T-helper 2 cell treated with Interferon-gamma antibody and Interleukin-4, amounts not matched to agents 5 μg/mL and 100 μg/mL, for 36 hours (primary cell): ENCODE measurements around the gene COBL.

Source experiments
- DNase-seq: peaks from one replicate; pipeline ENCODE4 v3.0.0; 2021; ENCODE audit warnings: low spot score
- H3K27ac Mint-ChIP-seq: one replicate; pipeline ENCODE4 v1.8.0; 2021; ENCODE audit warnings: mild to moderate bottlenecking, mixed read lengths
- H3K27me3 Mint-ChIP-seq: one replicate; pipeline ENCODE4 v1.8.0; 2021; ENCODE audit warnings: low read depth, mixed read lengths
- H3K36me3 Mint-ChIP-seq: one replicate; pipeline ENCODE4 v1.8.0; 2021; ENCODE audit warnings: low read depth, mixed read lengths
- H3K4me1 Mint-ChIP-seq: one replicate; pipeline ENCODE4 v1.8.0; 2021; ENCODE audit warnings: low read depth, mixed read lengths
- H3K4me3 Mint-ChIP-seq: one replicate; pipeline ENCODE4 v1.8.0; 2022; ENCODE audit warnings: mild to moderate bottlenecking, moderate library complexity, mixed read lengths
- H3K9me3 Mint-ChIP-seq: one replicate; pipeline ENCODE4 v1.8.0; 2021; ENCODE audit warnings: mixed read lengths

COBL gene

DNA sequence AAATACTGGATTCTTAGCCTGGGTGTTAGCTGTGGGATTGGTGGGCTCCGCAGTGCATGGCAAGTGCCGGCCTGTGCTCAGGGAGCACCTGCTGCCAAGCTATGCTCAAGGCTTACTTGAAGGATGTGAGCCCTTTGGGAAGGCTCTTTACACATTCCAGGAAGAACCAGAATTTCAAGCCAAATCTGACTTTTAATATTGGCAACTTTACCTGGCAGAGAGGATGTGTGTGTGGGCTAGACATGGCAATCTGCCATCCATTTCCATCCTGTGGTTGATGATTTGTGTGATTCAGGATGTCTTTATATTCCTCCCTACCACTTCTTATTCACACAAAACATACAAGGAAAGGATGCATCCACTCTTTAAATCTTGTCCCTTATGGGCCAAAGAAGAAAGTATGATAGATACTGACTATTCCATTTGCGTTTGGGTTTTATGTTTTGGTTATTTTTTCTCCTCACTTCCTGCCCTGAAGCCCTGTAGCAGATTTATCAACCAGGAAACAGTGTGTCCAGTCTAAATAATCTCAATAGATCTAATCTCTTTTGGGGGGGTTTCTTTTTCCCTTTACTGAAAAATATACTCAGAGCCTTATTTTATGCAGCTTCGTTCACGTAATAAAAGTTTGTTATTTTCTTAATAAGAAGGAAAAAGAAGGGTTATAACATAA is 247.1 kb downstream of the COBL start:
- Mint-ChIP-seq H3K27ac (no peak overlapping the region), H3K4me3 (no peak overlapping the region), H3K27me3 (no peaks in the 10 kb centered on the region), H3K36me3 (no peaks in the 10 kb centered on the region), H3K9me3 (no peaks in the 10 kb centered on the region), H3K4me1 (no peaks in the 10 kb centered on the region)
- no peak for DNase-seq

- no peaks in the 10 kb centered on the region for H3K36me3 Mint-ChIP-seq
- no peaks in the 10 kb centered on the region for H3K9me3 Mint-ChIP-seq
- no peak overlapping the region for H3K4me3 Mint-ChIP-seq
- no peak for DNase-seq
- no peaks in the 10 kb centered on the region for H3K4me1 Mint-ChIP-seq
- H3K27me3 Mint-ChIP-seq = no peaks in the 10 kb centered on the region
- H3K27ac Mint-ChIP-seq = no peak overlapping the region
These were observed 248.2 kb downstream of the COBL start for GRCh38 chr7:51068401-51068800.

DNA sequence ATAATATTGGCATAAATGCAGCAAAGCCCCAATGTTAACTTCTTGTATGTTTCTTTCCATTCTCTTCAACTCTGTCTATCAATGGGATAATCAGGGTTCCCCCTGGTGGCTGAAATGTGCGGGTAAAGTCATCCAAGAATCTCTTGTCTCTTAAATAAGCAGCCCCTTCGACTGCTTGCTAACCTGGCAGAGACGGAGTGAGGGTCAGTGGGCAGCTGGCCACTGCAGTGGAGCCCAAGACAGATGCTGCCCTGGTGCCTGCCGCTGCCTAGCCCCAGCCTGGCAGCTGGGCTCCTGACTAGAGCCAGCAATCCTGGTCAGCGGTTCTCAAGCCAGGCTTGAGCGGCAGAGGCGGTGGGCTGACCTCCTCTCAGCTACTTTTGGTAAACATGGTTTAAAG is 248.9 kb downstream of the COBL start:
- no peaks in the 10 kb centered on the region for H3K4me1 Mint-ChIP-seq
- H3K9me3 Mint-ChIP-seq = no peaks in the 10 kb centered on the region
- H3K27ac Mint-ChIP-seq = no peak overlapping the region
- no peak overlapping the region for H3K4me3 Mint-ChIP-seq
- H3K27me3 Mint-ChIP-seq = no peaks in the 10 kb centered on the region
- H3K36me3 Mint-ChIP-seq = no peaks in the 10 kb centered on the region
- DNase-seq = no peak

DNA sequence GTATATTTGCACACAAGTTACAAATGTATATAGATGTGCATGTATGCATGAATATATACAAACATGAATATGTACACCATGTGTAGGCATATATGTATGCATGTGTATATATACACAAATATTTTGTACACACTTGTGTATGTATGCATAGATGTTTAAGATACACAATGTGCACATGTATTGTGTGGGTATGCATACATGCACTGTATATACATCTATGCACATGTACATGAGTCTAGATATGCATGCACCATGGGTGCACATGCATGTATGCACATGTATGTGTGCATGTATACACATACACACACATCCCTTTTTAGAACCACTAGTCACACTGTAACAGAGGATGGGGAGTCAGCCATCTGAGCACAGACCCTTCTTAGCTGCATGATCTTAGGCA is 249.4 kb downstream of the COBL start:
- Mint-ChIP-seq H3K4me1 (no peaks in the 10 kb centered on the region), H3K4me3 (no peak overlapping the region), H3K27me3 (no peaks in the 10 kb centered on the region), H3K27ac (no peak overlapping the region), H3K36me3 (no peaks in the 10 kb centered on the region), H3K9me3 (no peaks in the 10 kb centered on the region)
- DNase-seq = no peak

DNA sequence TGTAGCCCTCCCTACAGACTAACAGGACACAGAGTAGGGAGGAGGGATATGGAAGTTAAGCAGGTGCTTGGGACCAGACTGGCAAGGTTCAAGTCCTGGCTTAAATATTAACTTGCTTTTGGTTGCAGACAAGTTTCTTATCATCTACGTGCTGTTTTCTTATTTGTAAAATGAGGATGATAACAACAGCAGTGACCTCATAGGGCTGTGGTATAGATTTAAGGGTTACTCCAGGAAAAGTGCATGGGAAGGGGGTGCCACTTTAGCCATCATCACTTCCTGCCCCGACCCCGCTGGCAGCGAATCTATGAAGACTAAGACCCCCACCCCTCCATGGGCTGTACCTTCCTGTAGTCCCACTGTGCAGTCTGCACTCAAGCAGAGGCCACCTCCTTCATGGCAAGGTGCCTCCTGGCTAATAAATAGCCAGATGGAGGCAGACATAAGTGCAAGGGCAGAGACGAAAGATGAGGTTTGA is 250.2 kb downstream of the COBL start:
- Mint-ChIP-seq H3K27ac (no peak overlapping the region), H3K4me1 (no peaks in the 10 kb centered on the region), H3K27me3 (no peaks in the 10 kb centered on the region), H3K36me3 (no peaks in the 10 kb centered on the region), H3K4me3 (no peak overlapping the region), H3K9me3 (no peaks in the 10 kb centered on the region)
- DNase-seq = no peak

DNA sequence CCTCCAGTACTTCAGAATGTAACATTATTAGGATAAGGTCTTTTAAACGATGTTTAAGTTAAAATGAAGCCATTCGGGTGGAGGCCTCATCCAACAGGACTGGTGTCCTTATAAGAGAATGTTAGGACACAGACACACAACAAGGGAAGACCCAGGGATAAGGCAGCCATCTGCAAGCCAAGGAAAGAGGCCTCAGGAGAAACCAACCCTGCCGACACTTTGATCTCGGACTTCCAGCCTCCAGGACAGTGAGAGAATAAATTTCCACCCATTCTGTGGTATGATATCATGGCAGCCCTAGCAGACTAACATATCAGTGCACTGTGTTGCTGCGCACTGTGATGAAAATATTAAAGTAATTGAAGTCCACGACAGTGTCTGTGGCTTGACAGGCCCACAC is 250.8 kb downstream of the COBL start:
- H3K4me3 Mint-ChIP-seq = no peak overlapping the region
- DNase-seq = no peak
- H3K9me3 Mint-ChIP-seq = no peaks in the 10 kb centered on the region

DNA sequence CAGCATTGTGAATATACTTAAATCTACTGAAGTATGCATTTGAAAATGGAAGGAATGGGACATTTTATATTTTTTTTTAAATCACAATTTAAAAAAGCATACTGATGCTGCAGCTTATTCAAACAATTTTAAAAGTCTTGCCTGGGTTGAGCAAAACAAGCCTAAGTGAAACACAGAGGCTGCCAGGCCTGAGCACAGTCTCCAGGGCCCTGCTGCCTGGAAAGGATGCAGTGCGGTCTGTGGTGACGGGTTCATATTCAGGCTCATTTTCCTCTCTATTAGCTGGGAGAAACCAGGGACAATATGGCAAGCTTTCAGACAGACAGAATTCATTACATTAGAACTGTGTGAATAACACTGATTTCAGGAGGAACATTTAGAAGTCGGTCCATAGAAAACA is 251.9 kb downstream of the COBL start:
- DNase-seq = no peak
- Mint-ChIP-seq H3K4me1 (no peaks in the 10 kb centered on the region), H3K4me3 (no peak overlapping the region), H3K27me3 (no peaks in the 10 kb centered on the region), H3K36me3 (no peaks in the 10 kb centered on the region), H3K9me3 (no peaks in the 10 kb centered on the region), H3K27ac (no peak overlapping the region)

More for the DNA sequence above, 250.8 kb downstream of the COBL start:
- Mint-ChIP-seq H3K27ac (no peak overlapping the region), H3K4me1 (no peaks in the 10 kb centered on the region), H3K27me3 (no peaks in the 10 kb centered on the region), H3K36me3 (no peaks in the 10 kb centered on the region)

DNA sequence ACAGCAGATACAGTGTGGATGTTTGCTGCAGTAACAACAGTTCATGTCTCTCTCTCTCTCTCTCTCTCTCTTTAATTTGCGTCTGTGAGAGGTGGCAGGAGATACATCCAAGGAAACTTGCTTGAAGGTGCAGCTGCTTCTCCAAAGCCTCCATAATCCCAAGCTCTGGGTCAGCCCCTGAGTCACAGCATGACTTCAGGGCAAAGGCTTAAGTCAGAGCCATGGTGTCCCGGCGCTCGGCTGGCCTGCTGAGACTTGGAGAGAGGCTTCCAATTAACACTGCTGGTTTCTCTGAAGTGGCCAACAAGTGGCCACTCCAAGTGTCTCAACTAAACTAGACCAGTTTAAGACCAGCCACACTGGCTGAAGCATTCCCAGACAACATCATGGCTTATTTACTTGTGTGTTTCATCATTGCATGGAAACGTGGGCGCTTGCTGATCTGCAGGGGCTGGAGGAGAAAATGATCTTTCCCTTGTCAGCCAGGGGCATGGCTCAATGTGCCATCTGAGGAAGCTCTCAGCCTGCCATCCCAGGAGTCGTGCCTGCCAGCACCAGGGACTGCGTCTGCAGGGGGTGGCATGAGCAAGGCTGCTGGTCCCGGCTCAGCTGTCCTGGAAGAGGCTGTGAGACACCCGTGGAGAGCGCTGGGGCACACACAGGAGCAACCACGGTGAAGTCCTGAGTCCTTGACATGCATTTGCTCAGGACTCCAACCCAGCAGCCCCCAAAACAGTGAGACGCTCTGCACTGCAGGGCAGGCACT is 254.2 kb downstream of the COBL start:
- Mint-ChIP-seq H3K27ac (no peak overlapping the region), H3K9me3 (no peaks in the 10 kb centered on the region), H3K27me3 (no peaks in the 10 kb centered on the region), H3K4me3 (no peak overlapping the region), H3K4me1 (no peaks in the 10 kb centered on the region), H3K36me3 (no peaks in the 10 kb centered on the region)
- DNase-seq = no peak

DNA sequence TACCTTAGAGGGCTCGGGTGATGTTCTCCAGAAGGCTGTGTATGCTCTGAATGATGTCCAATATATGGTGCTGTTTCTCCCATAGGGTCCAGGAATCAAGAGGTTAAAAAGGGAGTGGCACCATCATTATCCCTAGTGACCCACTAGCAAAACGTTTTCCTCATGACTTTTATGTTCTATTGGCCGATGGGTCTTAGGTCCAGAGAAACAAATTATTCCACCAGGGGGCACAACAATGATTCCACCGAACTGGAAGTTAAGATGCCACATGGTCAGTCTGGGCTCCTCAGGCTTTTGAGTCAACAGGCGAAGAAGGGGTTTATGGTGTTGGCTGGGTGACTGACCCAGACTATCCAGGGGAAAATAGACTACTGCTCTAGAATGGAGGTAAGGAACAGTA is 256.1 kb downstream of the COBL start:
- no peak overlapping the region for H3K27ac Mint-ChIP-seq
- H3K4me3 Mint-ChIP-seq = no peak overlapping the region
- H3K9me3 Mint-ChIP-seq = no peaks in the 10 kb centered on the region
- H3K36me3 Mint-ChIP-seq = no peaks in the 10 kb centered on the region
- no peaks in the 10 kb centered on the region for H3K4me1 Mint-ChIP-seq
- no peaks in the 10 kb centered on the region for H3K27me3 Mint-ChIP-seq
- DNase-seq = no peak

GRCh38 chr7:51059504-51060142 is 257.0 kb downstream of the COBL start:
- Mint-ChIP-seq H3K27ac (no peak overlapping the region), H3K9me3 (no peaks in the 10 kb centered on the region), H3K4me1 (no peaks in the 10 kb centered on the region), H3K36me3 (no peaks in the 10 kb centered on the region), H3K4me3 (no peak overlapping the region), H3K27me3 (no peaks in the 10 kb centered on the region)
- no peak for DNase-seq

GRCh38 chr7:51058764-51059163 is 257.8 kb downstream of the COBL start:
- H3K36me3 Mint-ChIP-seq = no peaks in the 10 kb centered on the region
- no peak overlapping the region for H3K27ac Mint-ChIP-seq
- H3K4me1 Mint-ChIP-seq = no peaks in the 10 kb centered on the region
- H3K4me3 Mint-ChIP-seq = no peak overlapping the region
- no peaks in the 10 kb centered on the region for H3K9me3 Mint-ChIP-seq
- DNase-seq = no peak
- H3K27me3 Mint-ChIP-seq = no peaks in the 10 kb centered on the region

DNA sequence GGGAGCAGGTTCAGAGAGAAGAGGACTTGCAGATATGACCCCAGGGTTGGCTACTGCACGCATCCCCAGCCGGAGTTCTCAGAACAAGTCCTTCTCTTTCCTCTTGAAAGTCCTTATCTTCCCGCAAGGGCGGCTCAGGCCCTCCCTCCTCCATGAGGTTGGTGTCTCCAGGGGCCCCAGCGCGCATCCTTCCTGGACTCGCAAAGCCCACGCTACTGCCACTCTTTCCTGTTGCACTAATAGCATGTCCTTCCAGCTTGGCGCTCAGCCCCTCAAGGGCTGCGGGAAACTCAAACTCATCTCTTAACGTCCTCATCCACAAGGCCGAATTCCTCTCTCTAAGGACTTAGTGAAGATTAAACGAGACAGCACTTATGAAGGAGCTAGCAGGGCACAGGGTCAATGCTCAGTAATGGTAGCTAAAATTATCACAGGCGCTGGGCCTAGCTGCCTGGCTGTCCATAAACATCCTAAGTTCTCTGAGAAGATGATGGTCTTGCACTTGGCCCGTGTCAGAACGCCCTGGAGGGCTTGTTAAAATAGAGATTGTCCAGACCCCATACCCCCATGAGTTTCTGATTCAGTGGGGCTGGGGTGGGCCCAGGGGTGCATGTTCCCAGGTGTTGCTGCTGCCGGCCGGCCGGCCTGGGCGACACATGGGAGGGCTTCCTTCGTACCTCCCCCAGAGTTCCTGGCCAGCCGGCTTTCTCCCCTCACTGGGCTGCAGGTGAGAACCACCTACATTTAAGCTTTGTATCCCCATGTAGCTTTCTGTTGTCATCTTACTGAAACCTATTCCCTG is 261.4 kb downstream of the COBL start:
- Mint-ChIP-seq H3K27ac (no peak overlapping the region), H3K27me3 (peaks cover 6% of the 10 kb centered on the region), H3K36me3 (no peaks in the 10 kb centered on the region), H3K9me3 (no peaks in the 10 kb centered on the region), H3K4me1 (no peaks in the 10 kb centered on the region), H3K4me3 (no peak overlapping the region)
- no peak for DNase-seq

DNA sequence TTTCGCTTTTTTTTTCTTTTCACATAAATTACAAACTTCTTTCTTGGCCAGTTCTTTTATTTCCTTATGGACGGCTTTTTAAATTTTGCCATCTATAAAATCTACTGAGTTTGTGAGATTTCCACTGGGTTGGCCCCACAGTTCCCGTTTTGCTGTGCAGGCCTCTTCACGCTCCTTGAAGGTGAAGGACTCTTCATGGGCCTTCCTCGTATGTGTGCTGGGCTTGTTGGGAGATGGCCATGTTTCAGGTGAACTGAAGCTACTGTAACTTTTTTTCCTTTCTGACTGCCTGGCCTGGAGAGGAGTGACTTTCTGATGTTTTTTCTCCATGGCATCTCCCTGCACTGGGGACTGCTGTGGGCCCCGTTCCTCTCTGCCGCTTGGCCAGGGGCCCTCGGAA is 262.4 kb downstream of the COBL start:
- Mint-ChIP-seq H3K27ac (no peak overlapping the region), H3K4me3 (no peak overlapping the region), H3K9me3 (no peaks in the 10 kb centered on the region)

More for the DNA sequence above, 262.4 kb downstream of the COBL start:
- DNase-seq = no peak
- no peaks in the 10 kb centered on the region for H3K36me3 Mint-ChIP-seq
- H3K27me3 Mint-ChIP-seq = peaks cover 10% of the 10 kb centered on the region
- H3K4me1 Mint-ChIP-seq = no peaks in the 10 kb centered on the region
